Measurements from ENCODE around the gene SMC5.
"Not testable (repeated sequence)": the region's sequence is repeated elsewhere in the genome, so short reads cannot be mapped to it uniquely, and the experiment has no call there.

Gene SMC5

DNA sequence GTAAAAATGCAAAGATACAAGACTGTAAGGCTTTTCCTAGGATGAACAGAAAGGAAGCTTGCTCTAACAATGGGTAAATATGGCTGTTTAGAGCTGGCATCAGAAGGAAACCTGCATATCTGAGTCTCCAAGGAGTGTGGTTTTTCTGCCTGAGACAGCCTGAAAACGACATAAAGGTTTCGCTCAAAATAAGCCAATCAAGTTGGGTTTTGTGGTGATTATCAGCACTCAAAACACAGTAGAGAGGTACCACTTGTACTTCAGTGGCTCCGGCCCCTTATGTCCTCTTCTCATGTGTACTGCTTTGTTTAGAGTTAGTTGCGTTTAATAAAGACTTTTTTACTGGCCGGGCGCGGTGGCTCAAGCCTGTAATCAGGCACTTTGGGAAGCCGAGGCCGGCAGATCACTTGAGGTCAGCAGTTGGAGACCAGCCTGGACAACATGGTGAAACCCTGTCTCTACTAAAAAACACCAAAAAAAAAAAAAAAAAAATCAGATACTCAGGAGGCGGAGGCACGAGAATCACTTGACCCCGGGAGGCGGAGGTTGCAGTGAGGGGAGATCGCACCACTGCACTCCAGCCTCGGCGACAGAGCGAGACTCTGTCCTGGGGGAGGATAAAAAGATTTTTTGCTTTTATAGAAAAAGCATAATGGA is 116.3 kb downstream of the SMC5 start:
- DNase-seq: no peak

DNA sequence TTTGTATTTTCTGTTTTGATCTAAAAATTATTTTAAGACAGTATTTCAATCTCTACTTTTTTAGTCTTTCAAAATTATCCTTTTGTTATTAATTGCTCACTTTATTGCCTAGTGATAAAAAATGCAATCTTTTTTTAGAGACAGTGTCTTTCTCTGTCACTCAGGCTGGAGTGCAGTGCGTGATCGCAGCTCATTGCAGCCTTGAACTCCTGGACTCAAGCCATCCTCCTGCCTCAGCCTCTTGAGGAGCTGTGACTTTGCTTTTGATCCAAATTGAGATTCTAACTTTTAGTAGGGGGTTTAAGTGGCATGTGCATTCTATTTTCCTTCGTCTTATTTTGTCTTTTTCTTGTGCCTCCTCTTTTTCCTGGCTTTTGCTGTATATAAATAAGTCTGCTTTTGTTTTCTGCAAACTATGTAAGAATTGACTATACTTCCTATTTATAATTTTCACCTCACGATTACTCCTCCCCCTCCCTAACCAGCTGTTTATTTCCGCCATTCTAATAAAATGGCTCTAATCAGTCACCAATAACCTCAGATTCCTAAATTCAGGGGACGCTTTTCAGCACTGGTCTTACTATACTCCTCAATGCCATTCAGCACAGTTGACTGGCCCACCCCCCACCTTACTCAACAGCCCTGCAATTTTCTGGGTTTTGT is 123.4 kb downstream of the SMC5 start:
- DNase-seq: no peak

DNA sequence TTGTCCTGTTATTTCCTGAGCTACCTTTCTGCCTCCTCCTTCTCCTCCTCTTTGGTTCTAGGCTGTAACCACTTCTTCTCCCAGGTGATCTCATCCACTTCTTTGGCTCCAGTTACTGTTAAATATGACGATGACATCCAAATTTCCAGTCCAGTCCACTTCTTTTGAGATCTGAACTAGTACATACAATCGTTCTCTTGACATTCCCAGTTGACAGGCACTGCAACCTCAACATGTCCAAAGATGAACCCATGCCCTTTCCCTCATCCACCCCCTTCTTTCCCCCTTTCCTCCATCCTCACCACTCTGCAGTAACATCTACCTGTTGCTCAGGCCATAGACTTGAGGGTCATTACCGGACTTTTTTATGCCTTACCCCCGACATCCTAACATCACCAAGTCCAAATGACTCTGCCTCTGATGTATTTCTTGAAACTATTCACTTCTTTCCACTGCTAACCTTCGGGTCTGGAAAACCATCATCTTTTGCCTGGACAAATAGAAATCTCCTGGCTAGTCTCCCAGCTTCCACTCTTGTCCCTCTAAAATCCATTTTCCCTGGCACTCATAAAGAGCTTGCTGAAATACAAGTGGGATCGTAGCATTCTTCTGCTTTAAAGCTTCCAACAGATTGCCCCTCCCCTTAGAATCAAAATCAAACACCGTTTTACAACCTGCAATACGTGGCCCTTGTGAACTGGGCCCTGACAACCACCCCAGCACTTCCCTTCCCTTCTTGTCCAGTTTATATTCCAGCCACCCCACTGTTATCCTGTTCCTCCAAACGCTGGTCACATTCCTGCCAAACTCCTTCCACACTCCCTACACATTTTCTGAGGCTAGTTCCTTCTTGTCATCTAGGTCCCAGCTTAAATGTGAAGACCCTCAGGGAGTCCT is 124.2 kb downstream of the SMC5 start:
- no peak for DNase-seq

DNA sequence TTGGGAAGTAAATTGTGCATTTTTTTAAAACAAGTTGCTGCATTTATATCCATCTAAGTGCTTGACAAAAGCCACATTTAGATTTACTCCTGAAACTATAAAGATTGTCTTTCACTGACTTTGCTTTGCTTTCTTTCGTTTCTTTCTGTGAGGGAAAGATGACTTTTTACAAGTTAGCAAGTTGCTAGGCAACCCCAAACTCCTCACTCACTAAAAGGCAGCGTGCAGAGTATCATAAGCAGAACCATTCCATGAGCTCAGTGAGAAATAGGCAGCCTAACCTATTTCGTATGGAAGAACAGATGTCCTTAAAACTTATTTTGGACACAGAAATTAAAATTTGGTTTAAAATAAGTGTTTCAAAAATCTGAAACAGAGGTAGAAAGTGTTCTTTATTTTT is 126.6 kb downstream of the SMC5 start:
- DNase-seq: no peak

DNA sequence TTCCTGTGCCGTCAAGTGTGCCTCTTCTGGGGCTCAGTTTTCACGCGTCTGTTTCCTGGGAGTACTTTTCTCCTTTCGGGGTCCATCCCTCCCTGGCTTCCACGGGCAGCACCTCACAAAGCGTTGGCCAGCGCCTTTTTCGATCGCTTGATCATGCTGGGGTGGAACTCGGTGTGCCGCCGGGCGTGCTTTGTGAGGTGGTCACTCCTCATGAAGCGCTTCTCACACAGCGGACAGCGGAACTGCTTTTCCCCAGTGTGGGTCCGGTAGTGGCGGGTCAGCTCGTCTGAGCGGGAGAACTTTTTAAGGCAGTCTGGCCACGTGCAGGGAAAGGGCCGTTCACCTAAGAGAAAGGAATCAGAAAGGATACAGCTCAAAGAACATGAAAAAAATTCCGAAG is 128.9 kb downstream of the SMC5 start:
- DNase-seq: no peak

DNA sequence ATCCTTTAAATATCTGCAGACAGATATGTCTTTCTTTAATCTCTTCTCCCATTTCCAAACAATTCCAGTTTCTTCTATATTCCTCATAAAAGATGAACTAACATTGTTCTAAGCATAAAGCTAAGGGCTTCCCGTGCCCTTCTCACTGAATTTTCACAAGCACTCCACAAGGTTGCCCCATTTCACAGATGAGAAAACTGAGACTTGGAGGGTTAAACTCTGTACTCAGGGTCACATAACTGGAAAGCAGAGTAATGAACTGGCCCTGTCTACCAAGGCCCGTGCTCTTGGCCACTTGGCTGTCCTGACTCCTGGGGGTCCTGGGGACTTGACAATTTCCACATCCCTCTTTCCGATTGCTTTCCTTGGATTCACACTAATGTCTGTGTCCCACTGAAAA is 130.4 kb downstream of the SMC5 start:
- no peak for DNase-seq

DNA sequence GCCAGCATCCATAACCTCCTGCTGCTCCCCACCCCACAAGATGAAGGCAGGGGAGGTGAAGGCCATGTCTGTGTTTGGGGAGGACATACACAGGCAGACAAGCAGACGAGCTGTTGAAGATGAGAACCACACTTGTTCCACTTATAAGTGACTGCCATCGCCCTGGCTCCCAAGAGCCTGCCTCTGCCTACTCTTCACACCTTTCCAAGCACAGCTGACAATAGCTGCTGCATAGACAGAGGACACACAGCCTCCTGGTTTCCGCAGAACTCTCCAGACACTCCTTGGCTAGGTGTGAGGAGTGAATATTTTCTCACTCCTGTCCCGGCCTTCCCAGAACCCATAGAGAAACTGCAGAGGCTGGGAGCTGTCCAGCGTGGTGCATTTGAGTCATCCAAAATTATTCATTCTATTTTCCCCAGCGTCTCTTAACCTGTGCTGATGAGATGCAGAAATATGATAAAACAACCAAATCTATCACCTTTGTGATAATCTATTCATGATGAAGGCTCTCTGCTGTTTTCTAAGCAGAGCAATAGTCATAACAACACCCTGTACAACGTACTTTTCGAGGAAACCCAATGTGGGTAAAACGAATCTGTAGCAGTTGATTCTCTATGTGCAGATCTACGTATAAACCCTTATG is 131.0 kb downstream of the SMC5 start:
- no peak for DNase-seq

DNA sequence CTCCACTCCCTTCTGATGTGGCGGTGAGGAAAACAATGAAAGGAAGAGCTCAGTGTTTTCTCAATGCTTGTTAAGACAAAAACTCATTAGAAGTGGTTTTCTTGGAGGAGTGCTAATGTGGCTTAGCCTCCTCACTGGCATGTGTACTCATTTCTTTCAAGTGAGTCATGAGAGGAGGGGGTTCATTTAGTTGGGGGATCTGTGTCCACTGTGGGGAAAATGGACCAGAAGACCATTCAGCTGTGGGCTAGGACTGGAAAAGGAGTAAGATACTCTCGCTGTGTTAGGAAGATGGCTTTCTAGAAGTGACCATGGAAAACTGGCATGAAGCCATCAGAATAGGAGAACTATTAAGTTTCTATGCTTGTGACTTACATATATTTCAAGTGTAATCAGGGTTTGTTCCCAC is 132.2 kb downstream of the SMC5 start:
- DNase-seq: no peak

DNA sequence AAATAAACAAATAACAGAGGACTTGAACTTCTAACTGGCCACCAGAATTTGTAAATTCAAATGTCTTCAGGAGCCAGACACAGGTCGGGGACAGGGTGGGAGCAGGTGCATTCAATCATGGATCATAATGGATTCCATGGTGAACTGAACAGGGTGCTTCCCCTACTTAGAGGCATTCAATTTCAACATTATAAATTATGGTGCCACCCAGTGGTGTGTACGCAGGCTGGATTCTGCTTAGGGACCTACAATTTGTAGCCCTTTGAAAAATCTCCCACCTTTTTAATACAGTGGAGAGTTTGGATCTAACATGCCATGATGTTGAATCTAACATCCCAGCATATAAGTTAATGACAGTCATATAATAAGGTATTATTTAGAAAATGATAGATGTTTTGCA is 133.4 kb downstream of the SMC5 start:
- DNase-seq: no peak

DNA sequence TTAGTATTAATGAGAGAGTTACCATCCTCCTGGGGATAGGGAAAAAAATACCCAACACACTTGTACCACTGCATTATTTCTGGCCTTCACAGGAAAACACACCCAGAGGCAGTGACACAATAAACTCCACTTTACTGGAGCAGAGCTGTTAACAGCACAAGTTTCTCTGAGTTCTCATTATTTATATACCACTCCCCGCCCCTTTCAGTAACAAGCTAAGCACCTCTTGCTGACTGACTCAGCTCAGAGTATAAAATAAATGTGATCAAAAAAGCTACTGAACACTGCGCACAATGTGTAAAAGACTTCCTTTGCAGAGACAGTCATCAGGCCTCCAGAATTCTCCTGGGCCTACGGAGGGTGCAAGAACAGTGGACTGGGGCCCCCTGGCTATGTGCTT is 134.1 kb downstream of the SMC5 start:
- DNase-seq: no peak

DNA sequence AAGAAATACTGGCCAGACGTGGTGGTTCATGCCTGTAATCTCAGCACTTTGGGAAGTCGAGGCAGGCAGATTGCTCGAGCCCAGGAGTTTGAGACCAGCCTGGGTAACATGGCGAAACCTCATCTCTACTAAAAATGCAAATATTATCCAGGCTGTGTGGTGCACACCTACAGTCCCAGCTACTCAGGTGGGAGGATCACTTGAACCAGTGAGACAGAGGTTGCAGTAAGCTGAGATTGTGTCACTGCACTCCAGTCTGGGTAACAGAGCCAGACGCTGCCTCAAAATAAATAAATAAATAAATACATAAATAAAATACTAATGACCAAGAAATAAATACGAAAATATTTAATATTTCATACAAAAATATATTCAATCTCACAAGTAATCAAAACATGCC is 136.9 kb downstream of the SMC5 start:
- no peak for DNase-seq

DNA sequence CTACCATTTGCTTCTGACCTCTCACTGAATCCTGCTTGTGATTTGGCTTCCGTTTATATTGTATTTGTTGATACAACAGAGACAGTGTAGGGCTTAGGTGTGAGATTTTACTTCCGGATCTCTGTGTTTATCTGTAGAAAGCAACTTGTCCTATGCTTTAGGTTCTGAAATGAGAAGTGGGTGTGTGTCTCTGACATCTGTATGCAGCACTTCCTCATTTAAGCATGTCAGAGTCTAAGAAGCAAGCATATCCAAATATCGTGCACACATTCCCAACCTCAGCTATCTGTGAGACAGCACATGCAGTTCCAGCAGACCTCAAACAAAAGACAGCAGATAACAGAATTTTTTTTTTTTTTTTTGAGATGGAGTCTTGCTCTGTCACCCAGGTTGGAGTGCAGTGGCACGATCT is 139.4 kb downstream of the SMC5 start:
- no peak for DNase-seq

DNA sequence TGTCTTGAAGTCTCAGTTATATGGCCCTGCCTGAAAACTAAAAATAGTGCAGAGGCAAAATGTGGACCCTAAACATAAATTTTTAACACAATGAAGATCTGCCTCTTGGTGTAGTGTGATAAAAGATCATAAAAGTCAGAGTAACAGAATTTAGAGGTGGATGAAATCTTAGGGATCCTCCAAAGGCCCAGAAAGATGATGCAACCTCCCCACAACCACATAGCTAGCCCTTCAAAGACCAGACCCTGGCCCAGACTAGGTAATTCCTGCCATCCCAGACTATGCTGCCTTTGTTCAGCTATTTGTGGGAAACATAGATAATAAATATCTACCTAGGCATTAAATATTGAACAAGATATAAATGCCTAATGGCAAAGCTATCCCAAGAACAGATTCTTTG is 140.4 kb downstream of the SMC5 start:
- DNase-seq: no peak

DNA sequence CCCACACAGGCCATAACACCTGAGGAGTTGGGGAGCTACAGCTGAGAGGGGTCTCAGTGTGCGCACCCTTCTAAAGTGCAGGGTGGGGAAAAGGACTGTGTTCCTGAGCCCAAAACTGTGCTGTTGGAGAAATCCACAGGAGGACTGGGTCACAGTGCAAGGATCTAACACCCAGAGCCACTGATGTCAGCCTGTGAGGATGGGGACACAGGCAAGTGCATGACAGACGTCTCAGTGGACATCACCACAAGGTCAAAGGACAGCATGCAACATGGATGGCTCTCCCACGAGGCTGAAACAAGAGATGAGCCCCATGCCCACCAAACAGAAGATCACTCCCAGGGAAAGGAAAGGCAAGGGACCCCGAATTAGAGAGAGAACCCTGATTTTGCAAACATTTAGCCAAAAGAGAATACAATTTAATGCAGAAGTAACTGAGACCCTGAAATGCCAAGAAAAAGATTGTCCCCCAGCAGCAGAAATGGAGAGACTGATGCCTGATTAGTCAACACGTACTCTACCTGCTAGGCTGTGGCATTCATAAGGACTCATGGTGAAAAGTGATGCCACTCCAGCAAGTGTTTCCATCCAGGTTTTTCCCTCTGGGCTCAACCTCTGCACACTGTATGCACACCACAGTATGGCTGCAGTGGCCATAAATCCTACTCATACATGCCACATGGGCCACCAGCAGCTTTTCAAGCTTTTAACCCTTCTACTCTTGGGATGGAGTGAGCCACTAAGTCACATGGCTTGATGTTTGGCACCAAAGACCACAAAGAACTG is 141.5 kb downstream of the SMC5 start:
- DNase-seq: no peak

DNA sequence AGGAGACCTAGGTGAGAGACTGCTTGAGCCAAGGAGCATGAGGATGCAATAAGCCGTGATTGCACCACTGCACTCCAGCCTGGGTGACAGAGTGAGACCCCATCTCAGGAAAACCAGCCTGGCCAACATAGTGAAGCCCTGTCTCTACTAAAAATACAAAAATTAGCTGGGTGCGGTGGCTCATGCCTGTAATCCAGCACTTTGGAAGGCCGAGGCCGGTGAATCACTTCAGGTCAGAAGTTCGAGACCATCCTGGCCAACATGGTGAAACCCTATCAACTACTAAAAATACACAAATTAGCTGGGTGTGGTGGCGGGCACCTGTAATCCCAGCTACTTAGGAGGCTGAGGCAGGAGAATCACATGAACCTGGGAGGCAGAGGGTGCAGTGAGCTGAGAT is 142.5 kb downstream of the SMC5 start:
- not testable (repeated sequence) for DNase-seq

DNA sequence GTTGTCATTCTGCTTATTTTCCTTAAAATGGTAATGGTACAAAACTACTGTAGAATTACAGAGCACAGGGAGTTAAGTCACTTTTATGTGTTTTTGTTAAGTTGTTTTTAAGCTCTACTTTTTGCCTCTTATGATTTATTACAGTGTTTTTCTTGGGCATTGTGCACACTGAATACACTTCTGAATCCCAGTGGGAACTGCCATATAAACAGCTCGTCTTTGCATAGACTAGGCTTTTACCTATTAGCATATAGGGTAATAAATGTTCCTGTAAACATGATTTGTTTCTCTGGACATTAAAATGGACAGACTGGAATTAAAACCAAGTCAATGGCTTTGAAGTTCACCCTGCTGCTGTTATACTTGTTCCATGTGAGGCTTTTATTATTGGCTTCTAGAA is 143.4 kb downstream of the SMC5 start:
- no peak for DNase-seq

DNA sequence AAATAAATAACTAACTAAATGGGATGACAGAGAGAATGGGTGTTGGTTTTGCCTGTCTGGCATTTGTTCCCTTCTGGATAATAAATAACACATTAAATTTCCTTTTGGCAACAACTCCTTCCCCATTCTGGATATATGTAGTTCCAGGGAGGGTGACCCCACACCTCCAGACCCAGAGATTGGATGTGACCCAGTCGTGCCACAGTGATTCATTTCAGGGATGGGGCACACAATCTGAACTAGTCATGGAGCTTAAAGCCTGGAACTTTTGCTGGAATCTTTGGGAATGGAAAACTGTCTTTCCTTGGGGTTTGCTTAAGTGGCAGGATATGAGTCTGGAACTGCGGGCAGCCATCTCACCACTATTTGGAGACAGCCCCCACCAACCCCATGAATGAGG is 144.4 kb downstream of the SMC5 start:
- no peak for DNase-seq

DNA sequence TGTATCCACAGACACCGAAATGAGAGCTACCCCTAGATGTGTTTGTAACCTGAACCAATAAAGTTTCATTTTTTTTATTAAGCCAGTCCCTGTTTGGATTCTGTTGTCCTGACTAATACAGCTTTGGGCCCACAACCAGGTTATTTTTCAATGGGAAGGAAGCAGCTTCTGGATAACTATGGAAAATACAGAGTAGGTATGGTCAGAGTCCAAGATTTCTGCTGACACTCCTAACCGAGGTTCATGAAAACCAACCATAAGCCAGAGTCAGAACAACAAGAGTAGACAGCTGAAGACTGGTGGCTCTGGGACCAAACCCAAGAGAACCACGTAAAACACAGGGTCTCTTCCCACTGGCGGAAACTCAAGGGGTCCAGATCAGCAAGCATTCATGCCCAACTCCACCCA is 144.8 kb downstream of the SMC5 start:
- no peak for DNase-seq

DNA sequence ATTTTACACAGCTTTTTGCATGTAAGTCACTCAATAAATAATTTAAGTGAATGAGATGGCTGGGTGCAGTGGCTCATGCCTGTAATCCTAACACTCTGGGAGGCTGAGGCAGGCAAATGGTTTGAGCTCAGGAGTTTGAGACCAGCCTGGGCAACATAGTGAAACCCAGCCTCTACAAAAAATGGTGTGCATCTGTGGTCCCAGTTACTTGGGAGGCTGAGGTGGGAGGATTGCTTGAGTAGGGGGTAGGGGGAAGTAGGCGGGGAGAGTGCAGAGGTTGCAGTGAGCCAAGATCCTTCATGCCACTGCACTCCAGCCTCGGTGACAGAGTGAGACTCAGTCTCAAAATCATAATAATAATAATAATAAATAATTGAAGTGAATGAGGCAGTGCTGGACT is 145.5 kb downstream of the SMC5 start:
- no peak for DNase-seq
